SK-N-SH (cell line): ENCODE results near the gene WBP1.

Source experiments
- NRF1 ChIP-seq: IDR thresholded peaks from 2 replicates; pipeline ENCODE4 v1.6.1; 2012; ENCODE audit warnings: low read depth, mild to moderate bottlenecking, low read length
- TF ChIP-seq, protein P1 (sequence below): fragments of 200-600 bp; sonication (generic); IDR thresholded peaks from 2 replicates; pipeline ENCODE4 v1.6.1; 2017; ENCODE audit warnings: antibody characterized with exemption, mild to moderate bottlenecking, moderate library complexity
- TF ChIP-seq, protein P2 (sequence below): IDR thresholded peaks from 2 replicates; pipeline ENCODE4 v1.6.1; 2012; ENCODE audit warnings: mild to moderate bottlenecking, low read depth, low read length, moderate library complexity
- TF ChIP-seq, protein P3 (sequence below): IDR thresholded peaks from 2 replicates; pipeline ENCODE4 v1.4.0; 2012; ENCODE audit warnings: low read depth, borderline replicate concordance
- TF ChIP-seq, protein P4 (sequence below): fragments of 150-350 bp; IDR thresholded peaks from 2 replicates; pipeline ENCODE4 v1.6.1; 2017; ENCODE audit warnings: antibody characterized with exemption, low read length, low read depth, borderline replicate concordance

DNA sequence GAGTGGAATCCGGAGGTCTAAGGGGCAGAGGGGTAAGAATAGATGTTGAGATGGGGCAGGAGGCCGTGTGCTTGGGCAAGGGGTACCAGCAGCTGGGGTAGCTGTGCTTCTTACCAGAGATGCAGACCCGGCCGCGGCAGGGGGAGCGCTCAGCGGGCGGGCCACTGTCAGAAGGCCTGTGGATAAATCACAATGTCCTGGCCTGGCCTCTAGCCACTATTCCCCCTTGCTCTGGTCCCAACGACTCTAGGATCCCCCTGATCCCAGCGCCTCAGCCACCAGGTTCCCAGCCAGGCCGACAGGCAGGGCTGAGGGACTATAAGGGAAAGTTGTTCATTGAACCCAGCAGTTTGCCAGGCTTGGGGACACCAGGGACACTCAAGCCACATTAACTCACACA lies 27.7 kb upstream of the WBP1 start:
- TF ChIP-seq, protein P1, sequence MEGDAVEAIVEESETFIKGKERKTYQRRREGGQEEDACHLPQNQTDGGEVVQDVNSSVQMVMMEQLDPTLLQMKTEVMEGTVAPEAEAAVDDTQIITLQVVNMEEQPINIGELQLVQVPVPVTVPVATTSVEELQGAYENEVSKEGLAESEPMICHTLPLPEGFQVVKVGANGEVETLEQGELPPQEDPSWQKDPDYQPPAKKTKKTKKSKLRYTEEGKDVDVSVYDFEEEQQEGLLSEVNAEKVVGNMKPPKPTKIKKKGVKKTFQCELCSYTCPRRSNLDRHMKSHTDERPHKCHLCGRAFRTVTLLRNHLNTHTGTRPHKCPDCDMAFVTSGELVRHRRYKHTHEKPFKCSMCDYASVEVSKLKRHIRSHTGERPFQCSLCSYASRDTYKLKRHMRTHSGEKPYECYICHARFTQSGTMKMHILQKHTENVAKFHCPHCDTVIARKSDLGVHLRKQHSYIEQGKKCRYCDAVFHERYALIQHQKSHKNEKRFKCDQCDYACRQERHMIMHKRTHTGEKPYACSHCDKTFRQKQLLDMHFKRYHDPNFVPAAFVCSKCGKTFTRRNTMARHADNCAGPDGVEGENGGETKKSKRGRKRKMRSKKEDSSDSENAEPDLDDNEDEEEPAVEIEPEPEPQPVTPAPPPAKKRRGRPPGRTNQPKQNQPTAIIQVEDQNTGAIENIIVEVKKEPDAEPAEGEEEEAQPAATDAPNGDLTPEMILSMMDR, result no peak
- TF ChIP-seq, protein P2, sequence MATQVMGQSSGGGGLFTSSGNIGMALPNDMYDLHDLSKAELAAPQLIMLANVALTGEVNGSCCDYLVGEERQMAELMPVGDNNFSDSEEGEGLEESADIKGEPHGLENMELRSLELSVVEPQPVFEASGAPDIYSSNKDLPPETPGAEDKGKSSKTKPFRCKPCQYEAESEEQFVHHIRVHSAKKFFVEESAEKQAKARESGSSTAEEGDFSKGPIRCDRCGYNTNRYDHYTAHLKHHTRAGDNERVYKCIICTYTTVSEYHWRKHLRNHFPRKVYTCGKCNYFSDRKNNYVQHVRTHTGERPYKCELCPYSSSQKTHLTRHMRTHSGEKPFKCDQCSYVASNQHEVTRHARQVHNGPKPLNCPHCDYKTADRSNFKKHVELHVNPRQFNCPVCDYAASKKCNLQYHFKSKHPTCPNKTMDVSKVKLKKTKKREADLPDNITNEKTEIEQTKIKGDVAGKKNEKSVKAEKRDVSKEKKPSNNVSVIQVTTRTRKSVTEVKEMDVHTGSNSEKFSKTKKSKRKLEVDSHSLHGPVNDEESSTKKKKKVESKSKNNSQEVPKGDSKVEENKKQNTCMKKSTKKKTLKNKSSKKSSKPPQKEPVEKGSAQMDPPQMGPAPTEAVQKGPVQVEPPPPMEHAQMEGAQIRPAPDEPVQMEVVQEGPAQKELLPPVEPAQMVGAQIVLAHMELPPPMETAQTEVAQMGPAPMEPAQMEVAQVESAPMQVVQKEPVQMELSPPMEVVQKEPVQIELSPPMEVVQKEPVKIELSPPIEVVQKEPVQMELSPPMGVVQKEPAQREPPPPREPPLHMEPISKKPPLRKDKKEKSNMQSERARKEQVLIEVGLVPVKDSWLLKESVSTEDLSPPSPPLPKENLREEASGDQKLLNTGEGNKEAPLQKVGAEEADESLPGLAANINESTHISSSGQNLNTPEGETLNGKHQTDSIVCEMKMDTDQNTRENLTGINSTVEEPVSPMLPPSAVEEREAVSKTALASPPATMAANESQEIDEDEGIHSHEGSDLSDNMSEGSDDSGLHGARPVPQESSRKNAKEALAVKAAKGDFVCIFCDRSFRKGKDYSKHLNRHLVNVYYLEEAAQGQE, result no peak
- no peak for TF ChIP-seq NRF1
- TF ChIP-seq, protein P3, sequence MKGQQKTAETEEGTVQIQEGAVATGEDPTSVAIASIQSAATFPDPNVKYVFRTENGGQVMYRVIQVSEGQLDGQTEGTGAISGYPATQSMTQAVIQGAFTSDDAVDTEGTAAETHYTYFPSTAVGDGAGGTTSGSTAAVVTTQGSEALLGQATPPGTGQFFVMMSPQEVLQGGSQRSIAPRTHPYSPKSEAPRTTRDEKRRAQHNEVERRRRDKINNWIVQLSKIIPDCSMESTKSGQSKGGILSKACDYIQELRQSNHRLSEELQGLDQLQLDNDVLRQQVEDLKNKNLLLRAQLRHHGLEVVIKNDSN, result no peak
- TF ChIP-seq, protein P4, sequence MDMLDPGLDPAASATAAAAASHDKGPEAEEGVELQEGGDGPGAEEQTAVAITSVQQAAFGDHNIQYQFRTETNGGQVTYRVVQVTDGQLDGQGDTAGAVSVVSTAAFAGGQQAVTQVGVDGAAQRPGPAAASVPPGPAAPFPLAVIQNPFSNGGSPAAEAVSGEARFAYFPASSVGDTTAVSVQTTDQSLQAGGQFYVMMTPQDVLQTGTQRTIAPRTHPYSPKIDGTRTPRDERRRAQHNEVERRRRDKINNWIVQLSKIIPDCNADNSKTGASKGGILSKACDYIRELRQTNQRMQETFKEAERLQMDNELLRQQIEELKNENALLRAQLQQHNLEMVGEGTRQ, result no peak
